WTC11 (cell line): ENCODE measurements around the gene DNAH1. TPM values are rescaled to one million over a fixed set of nuclear protein-coding genes. Genes with fewer than 3 reads are reported as not detected.

Experiments
- ATAC-seq: fragments of 200-7000 bp; cut with Tn5 transposase; 2 replicates; pipeline ENCODE4 v1.10.0; 2021; ENCODE audit warnings: mild to moderate bottlenecking, moderate library complexity
- CTCF ChIA-PET: fragments of 300-600 bp; sonication (Branson Sonifier 250); formaldehyde crosslinking; loops from one replicate; lab custom pipeline; 2021; ENCODE audit warnings: antibody characterized with exemption; lab: Charles Lee
- POLR2A ChIA-PET: fragments of 350-600 bp; sonication (Branson Sonifier 250); formaldehyde crosslinking; loops from one replicate; lab custom pipeline; 2021; ENCODE audit warnings: antibody characterized with exemption; lab: Charles Lee
- DNase-seq: peaks from one replicate; pipeline ENCODE4 v3.0.0; 2021; ENCODE audit warnings: low spot score
- H3K27ac Mint-ChIP-seq: 2 replicates; pipeline ENCODE4 v1.8.0; 2021; ENCODE audit warnings: mixed read lengths
- H3K27me3 Mint-ChIP-seq: 2 replicates; pipeline ENCODE4 v1.8.0; 2021; ENCODE audit warnings: low read depth, mild to moderate bottlenecking, moderate library complexity, mixed read lengths
- H3K36me3 Mint-ChIP-seq: 2 replicates; pipeline ENCODE4 v1.8.0; 2021; ENCODE audit warnings: mixed read lengths
- H3K4me1 Mint-ChIP-seq: 2 replicates; pipeline ENCODE4 v1.8.0; 2022; ENCODE audit warnings: mixed read lengths
- H3K4me3 Mint-ChIP-seq: 2 replicates; pipeline ENCODE4 v1.8.0; 2021; ENCODE audit warnings: mild to moderate bottlenecking, moderate library complexity, mixed read lengths
- H3K9me3 Mint-ChIP-seq: 2 replicates; pipeline ENCODE4 v1.8.0; 2021; ENCODE audit warnings: mixed read lengths
- ATF6 ChIP-seq: sonication (generic); formaldehyde crosslinking; IDR thresholded peaks from 2 replicates; pipeline ENCODE4 v1.8.1; 2023; ENCODE audit warnings: mild to moderate bottlenecking, missing genetic modification reagents
- CREB1 ChIP-seq: sonication (generic); formaldehyde crosslinking; IDR thresholded peaks from 2 replicates; pipeline ENCODE4 v1.8.0; 2023; ENCODE audit warnings: mild to moderate bottlenecking, missing genetic modification reagents
- ERG ChIP-seq: fragments of 250-450 bp; sonication (Bioruptor Pico); IDR thresholded peaks from 2 replicates; pipeline ENCODE4 v1.8.0; 2021; ENCODE audit warnings: mild to moderate bottlenecking
- FOXK1 ChIP-seq: sonication (generic); formaldehyde crosslinking; IDR thresholded peaks from 2 replicates; pipeline ENCODE4 v1.8.0; 2022; ENCODE audit warnings: mild to moderate bottlenecking, moderate library complexity, missing genetic modification reagents
- GABPB1 ChIP-seq: sonication (generic); formaldehyde crosslinking; IDR thresholded peaks from 2 replicates; pipeline ENCODE4 v1.8.1; 2023; ENCODE audit warnings: mild to moderate bottlenecking, missing genetic modification reagents
- GTF2I ChIP-seq: fragments of 250-450 bp; sonication (Bioruptor Pico); conservative IDR thresholded peaks from 2 replicates; pipeline ENCODE4 v1.4.0; 2021; ENCODE audit warnings: mild to moderate bottlenecking
- JAZF1 ChIP-seq: fragments of 250-450 bp; sonication (Bioruptor Pico); IDR thresholded peaks from 2 replicates; pipeline ENCODE4 v1.9.0; 2021; ENCODE audit warnings: moderate library complexity, mild to moderate bottlenecking, inconsistent platforms
- RELA ChIP-seq: sonication (generic); formaldehyde crosslinking; IDR thresholded peaks from 2 replicates; pipeline ENCODE4 v1.8.1; 2022; ENCODE audit warnings: missing genetic modification reagents, mild to moderate bottlenecking, borderline replicate concordance
- SMAD3 ChIP-seq: sonication (generic); formaldehyde crosslinking; IDR thresholded peaks from 2 replicates; pipeline ENCODE4 v1.8.0; 2022; ENCODE audit warnings: missing genetic modification reagents, mild to moderate bottlenecking, borderline replicate concordance
- TEAD4 ChIP-seq: sonication (generic); formaldehyde crosslinking; IDR thresholded peaks from 2 replicates; pipeline ENCODE4 v1.8.0; 2022; ENCODE audit warnings: mild to moderate bottlenecking, missing genetic modification reagents
- ZNF138 ChIP-seq: sonication (generic); formaldehyde crosslinking; conservative IDR thresholded peaks from 2 replicates; pipeline ENCODE4 v1.8.1; 2022; ENCODE audit warnings: mild to moderate bottlenecking, moderate library complexity, missing genetic modification reagents
- ZNF232 ChIP-seq: sonication (generic); formaldehyde crosslinking; IDR thresholded peaks from 2 replicates; pipeline ENCODE4 v1.8.0; 2022; ENCODE audit warnings: mild to moderate bottlenecking, missing genetic modification reagents
- ZNF281 ChIP-seq: sonication (generic); formaldehyde crosslinking; IDR thresholded peaks from 2 replicates; pipeline ENCODE4 v1.8.0; 2023; ENCODE audit warnings: mild to moderate bottlenecking, missing genetic modification reagents
- ZNF416 ChIP-seq: fragments of 250-450 bp; sonication (Bioruptor Pico); IDR thresholded peaks from 2 replicates; pipeline ENCODE4 v1.9.0; 2021; ENCODE audit warnings: mild to moderate bottlenecking, inconsistent platforms
- ZNF532 ChIP-seq: fragments of 250-450 bp; sonication (Bioruptor Pico); IDR thresholded peaks from 2 replicates; pipeline ENCODE4 v1.9.0; 2021; ENCODE audit warnings: mild to moderate bottlenecking, borderline replicate concordance
- ZNF671 ChIP-seq: fragments of 250-450 bp; sonication (Bioruptor Pico); IDR thresholded peaks from 2 replicates; pipeline ENCODE4 v1.8.0; 2021; ENCODE audit warnings: mild to moderate bottlenecking
- total RNA-seq: library from RNA; stranded (reverse); gene quantifications from 3 replicates; pipeline ENCODE4 v1.2.3, GENCODE V29; 2021
- TF ChIP-seq, protein P1 (sequence below): fragments of 250-450 bp; sonication (Bioruptor Pico); IDR thresholded peaks from 2 replicates; pipeline ENCODE4 v2.1.2; 2022; ENCODE audit warnings: mild to moderate bottlenecking, moderate library complexity

DNAH1 gene
- total RNA-seq, 1 experiment from 2014 or later: 1.5 TPM

GRCh38 chr3:52313774-52314188, 2.3 kb upstream of the DNAH1 start (continued):
- no peak for TF ChIP-seq ATF6
- TF ChIP-seq ZNF532 (CRISPR knock-in tag): no peak
- TF ChIP-seq RELA (CRISPR knock-in tag): no peak
- TF ChIP-seq ZNF416 (CRISPR knock-in tag): no peak
- TF ChIP-seq GABPB1 (CRISPR knock-in tag): no peak
- no peak for TF ChIP-seq JAZF1 (CRISPR knock-in tag)
- TF ChIP-seq GTF2I (CRISPR knock-in tag): no peak
- no peak for TF ChIP-seq ZNF138 (CRISPR knock-in tag)
- TF ChIP-seq, all 79 proteins: peak for 0

DNA sequence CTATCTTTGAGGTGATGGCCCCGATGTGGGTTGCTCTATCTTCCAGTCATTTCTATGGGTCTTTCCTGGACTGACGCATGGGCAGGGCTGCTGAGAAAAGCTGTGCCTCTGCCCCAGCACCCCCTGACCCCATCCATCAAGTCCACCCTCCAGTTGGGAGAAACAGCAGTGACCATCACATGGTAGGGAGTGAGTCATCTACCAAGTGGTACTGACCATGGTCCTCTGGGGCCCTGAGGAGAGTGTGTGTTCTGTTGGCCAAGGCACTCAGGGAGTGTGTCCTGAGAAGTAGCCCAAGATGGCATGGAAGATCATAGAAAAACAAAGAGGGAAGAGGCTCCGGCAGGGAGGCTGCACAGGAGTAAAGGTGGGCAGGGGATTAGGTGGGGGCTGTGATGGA, 1.6 kb upstream of the DNAH1 start:
- ChIA-PET CTCF (interaction anchor here (0.5 kb wide), 1 partner anchor 58 kb away, joined by 4 read pairs; no protein-coding TSS in a partner anchor), POLR2A (interaction anchor here (0.6 kb wide), 1 partner anchor 79 kb away, joined by 7 read pairs; no protein-coding TSS in a partner anchor)
- H3K9me3 Mint-ChIP-seq: no peaks in the 10 kb centered on the region
- peaks cover 23% of the 10 kb centered on the region for H3K27me3 Mint-ChIP-seq
- DNase-seq: no peak
- peaks cover 6% of the 10 kb centered on the region; the same call in 1 of the 2 replicates for H3K4me1 Mint-ChIP-seq
- no peak overlapping the region for H3K27ac Mint-ChIP-seq
- no peak for ATAC-seq
- no peak for TF ChIP-seq ZNF671 (CRISPR knock-in tag)
- TF ChIP-seq FOXK1 (CRISPR knock-in tag): no peak
- no peak for TF ChIP-seq ERG (CRISPR knock-in tag)
- TF ChIP-seq SMAD3 (CRISPR knock-in tag): no peak
- TF ChIP-seq CREB1: no peak
- TF ChIP-seq, protein P1, sequence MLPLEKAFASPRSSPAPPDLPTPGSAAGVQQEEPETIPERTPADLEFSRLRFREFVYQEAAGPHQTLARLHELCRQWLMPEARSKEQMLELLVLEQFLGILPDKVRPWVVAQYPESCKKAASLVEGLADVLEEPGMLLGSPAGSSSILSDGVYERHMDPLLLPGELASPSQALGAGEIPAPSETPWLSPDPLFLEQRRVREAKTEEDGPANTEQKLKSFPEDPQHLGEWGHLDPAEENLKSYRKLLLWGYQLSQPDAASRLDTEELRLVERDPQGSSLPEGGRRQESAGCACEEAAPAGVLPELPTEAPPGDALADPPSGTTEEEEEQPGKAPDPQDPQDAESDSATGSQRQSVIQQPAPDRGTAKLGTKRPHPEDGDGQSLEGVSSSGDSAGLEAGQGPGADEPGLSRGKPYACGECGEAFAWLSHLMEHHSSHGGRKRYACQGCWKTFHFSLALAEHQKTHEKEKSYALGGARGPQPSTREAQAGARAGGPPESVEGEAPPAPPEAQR (CRISPR knock-in tag): no peak
- TF ChIP-seq TEAD4: no peak
- no peak for TF ChIP-seq JAZF1 (CRISPR knock-in tag)
- TF ChIP-seq ATF6: no peak
- TF ChIP-seq ZNF281 (CRISPR knock-in tag): no peak
- no peak for TF ChIP-seq ZNF232
- TF ChIP-seq ZNF532 (CRISPR knock-in tag): no peak
- H3K36me3 Mint-ChIP-seq: no peaks in the 10 kb centered on the region
- H3K4me3 Mint-ChIP-seq: no peak overlapping the region
